HG03175 (cell line): ENCODE results near the gene SMAD3.

Experiments used
- ATAC-seq: cut with Tn5 transposase; IDR thresholded peaks from one replicate; pipeline ENCODE4 v1.9.1; 2021; ENCODE audit warnings: mild to moderate bottlenecking, moderate library complexity; ENCODE audit not compliant: unreplicated experiment

The SMAD3 gene

GRCh38 chr15:67176195-67176971 lies 111.0 kb downstream of the SMAD3 start:
- no peak for ATAC-seq

GRCh38 chr15:67177752-67178151 lies 112.3 kb downstream of the SMAD3 start:
- ATAC-seq, result no peak

GRCh38 chr15:67178569-67179210 lies 113.3 kb downstream of the SMAD3 start:
- ATAC-seq, result no peak

- no peak for ATAC-seq
Measured at GRCh38 chr15:67179411-67179995, 114.1 kb downstream of the SMAD3 start.

GRCh38 chr15:67180035-67180434 lies 114.6 kb downstream of the SMAD3 start:
- ATAC-seq, result no peak

GRCh38 chr15:67180514-67181191 lies 115.3 kb downstream of the SMAD3 start:
- ATAC-seq, result no peak

- ATAC-seq, result no peak
Measured at GRCh38 chr15:67181221-67181639, 115.8 kb downstream of the SMAD3 start.

GRCh38 chr15:67183443-67184169 lies 118.2 kb downstream of the SMAD3 start:
- no peak for ATAC-seq

GRCh38 chr15:67184208-67184925 lies 119.0 kb downstream of the SMAD3 start:
- no peak for ATAC-seq

GRCh38 chr15:67185051-67185450 lies 119.6 kb downstream of the SMAD3 start:
- ATAC-seq, result no peak

GRCh38 chr15:67185621-67186225 lies 120.3 kb downstream of the SMAD3 start:
- ATAC-seq, result no peak

- no peak for ATAC-seq
Measured at GRCh38 chr15:67186226-67186649, 120.8 kb downstream of the SMAD3 start.

- no peak for ATAC-seq
Measured at GRCh38 chr15:67186688-67187087, 121.3 kb downstream of the SMAD3 start.

- no peak for ATAC-seq
Measured at GRCh38 chr15:67187351-67187854, 122.0 kb downstream of the SMAD3 start.

GRCh38 chr15:67188551-67189218 lies 123.3 kb downstream of the SMAD3 start:
- no peak for ATAC-seq

- ATAC-seq, result no peak
Measured at GRCh38 chr15:67189326-67190051, 124.1 kb downstream of the SMAD3 start.

GRCh38 chr15:67190326-67190725 lies 124.9 kb downstream of the SMAD3 start:
- no peak for ATAC-seq

GRCh38 chr15:67190813-67191212 lies 125.4 kb downstream of the SMAD3 start:
- no peak for ATAC-seq
